Smooth muscle cell (in vitro differentiated cells): ENCODE measurements around the gene FAM3C. TPM values are rescaled to one million over a fixed set of nuclear protein-coding genes. Genes with fewer than 3 reads are reported as not detected.

Source experiments
- DNase-seq: peaks from one replicate; lab custom pipeline; 2025; ENCODE audit not compliant: unreplicated experiment; lab: John Stamatoyannopoulos, UW
- H2AFZ ChIP-seq: fragments of 200-600 bp; sonication (generic); 2 replicates; pipeline ENCODE4 v1.6.0; 2016; ENCODE audit warnings: antibody characterized with exemption, low read depth, mild to moderate bottlenecking
- H3F3A ChIP-seq: fragments of 200-600 bp; sonication (generic); 2 replicates; pipeline ENCODE4 v1.6.0; 2017; ENCODE audit warnings: antibody characterized with exemption, low read depth
- H3K27ac ChIP-seq: fragments of 200-600 bp; sonication (generic); 2 replicates; pipeline ENCODE4 v1.5.1; 2016; ENCODE audit warnings: low read depth, mild to moderate bottlenecking
- H3K27me3 ChIP-seq: fragments of 200-600 bp; sonication (generic); 2 replicates; pipeline ENCODE4 v1.6.1; 2016; ENCODE audit warnings: low read depth, mild to moderate bottlenecking
- H3K36me3 ChIP-seq: fragments of 200-600 bp; sonication (generic); 2 replicates; pipeline ENCODE4 v1.5.1; 2016; ENCODE audit warnings: low read depth
- H3K4me1 ChIP-seq: fragments of 200-600 bp; sonication (generic); 2 replicates; pipeline ENCODE4 v1.5.1; 2016; ENCODE audit warnings: low read depth
- H3K4me2 ChIP-seq: fragments of 200-600 bp; sonication (generic); 2 replicates; pipeline ENCODE4 v1.6.0; 2016; ENCODE audit warnings: mild to moderate bottlenecking
- H3K4me3 ChIP-seq: fragments of 200-600 bp; sonication (generic); 2 replicates; pipeline ENCODE4 v1.5.1; 2016; ENCODE audit warnings: mild to moderate bottlenecking
- H3K79me2 ChIP-seq: fragments of 200-600 bp; sonication (generic); 2 replicates; pipeline ENCODE4 v1.6.0; 2016; ENCODE audit warnings: low read depth, mild to moderate bottlenecking
- H3K9ac ChIP-seq: fragments of 200-600 bp; sonication (generic); 2 replicates; pipeline ENCODE4 v1.6.0; 2016; ENCODE audit warnings: low read depth
- H3K9me3 ChIP-seq: fragments of 200-600 bp; sonication (generic); replicated peaks from 2 replicates; pipeline ENCODE4 v1.5.1; 2016; ENCODE audit warnings: low read depth
- H4K20me1 ChIP-seq: fragments of 200-600 bp; sonication (generic); 2 replicates; pipeline ENCODE4 v1.6.0; 2016; ENCODE audit warnings: low read depth
- WGBS: methylation state at CpG from one replicate; pipeline ENCODE4 v1.1.7; 2016; ENCODE audit warnings: low lambda C conversion rate; 5-methylcytosine and 5-hydroxymethylcytosine counted together
- polyA plus RNA-seq: library from polyadenylated mRNA; unstranded; fragments of >200 nt; fragmentation: Nextera tagmentation; extraction: Ambion mirVana; gene quantifications from 2 replicates; pipeline ENCODE4 v1.2.1, GENCODE V29; 2016
- total RNA-seq: library from RNA; depleted of rRNA; stranded (reverse); fragments of >200 nt; gene quantifications from 2 replicates; pipeline ENCODE4 v1.2.3, GENCODE V29; 2014
- TF ChIP-seq, protein P1 (sequence below): fragments of 200-600 bp; sonication (generic); IDR thresholded peaks from 2 replicates; pipeline ENCODE4 v1.5.1; 2017; ENCODE audit warnings: borderline replicate concordance, mild to moderate bottlenecking, antibody characterized with exemption; ENCODE audit not compliant: insufficient read depth, poor library complexity, severe bottlenecking

FAM3C gene
- total and polyA plus RNA-seq, 2 experiments from 2014 or later = 83.9 to 101 TPM

DNA sequence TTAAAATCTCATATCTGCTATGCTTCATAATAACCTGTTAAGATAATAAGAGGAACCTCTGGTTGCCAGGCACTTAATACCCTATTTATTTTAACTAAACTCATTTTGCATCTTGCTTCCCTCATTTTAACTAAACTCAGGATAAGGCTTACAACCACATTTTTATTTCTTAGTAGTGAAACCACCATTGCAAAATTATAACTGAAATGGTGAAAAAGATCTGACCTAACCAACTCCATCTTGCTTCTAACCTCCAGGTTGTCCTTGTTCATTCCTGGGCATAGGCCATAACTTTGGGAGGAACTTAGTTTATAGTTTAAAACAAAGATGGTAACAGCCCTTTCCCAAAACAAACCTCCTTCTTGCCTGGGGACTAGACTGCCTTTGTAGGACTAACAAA, 6.0 kb downstream of the FAM3C start:
- no peak overlapping the region for H3K4me2 ChIP-seq
- TF ChIP-seq, protein P1, sequence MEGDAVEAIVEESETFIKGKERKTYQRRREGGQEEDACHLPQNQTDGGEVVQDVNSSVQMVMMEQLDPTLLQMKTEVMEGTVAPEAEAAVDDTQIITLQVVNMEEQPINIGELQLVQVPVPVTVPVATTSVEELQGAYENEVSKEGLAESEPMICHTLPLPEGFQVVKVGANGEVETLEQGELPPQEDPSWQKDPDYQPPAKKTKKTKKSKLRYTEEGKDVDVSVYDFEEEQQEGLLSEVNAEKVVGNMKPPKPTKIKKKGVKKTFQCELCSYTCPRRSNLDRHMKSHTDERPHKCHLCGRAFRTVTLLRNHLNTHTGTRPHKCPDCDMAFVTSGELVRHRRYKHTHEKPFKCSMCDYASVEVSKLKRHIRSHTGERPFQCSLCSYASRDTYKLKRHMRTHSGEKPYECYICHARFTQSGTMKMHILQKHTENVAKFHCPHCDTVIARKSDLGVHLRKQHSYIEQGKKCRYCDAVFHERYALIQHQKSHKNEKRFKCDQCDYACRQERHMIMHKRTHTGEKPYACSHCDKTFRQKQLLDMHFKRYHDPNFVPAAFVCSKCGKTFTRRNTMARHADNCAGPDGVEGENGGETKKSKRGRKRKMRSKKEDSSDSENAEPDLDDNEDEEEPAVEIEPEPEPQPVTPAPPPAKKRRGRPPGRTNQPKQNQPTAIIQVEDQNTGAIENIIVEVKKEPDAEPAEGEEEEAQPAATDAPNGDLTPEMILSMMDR = no peak
- peaks cover 100% of the 10 kb centered on the region for H3K79me2 ChIP-seq
- no peaks in the 10 kb centered on the region for H3F3A ChIP-seq
- H2AFZ ChIP-seq = no peak overlapping the region
- DNase-seq = no peak
- peaks cover 9% of the 10 kb centered on the region for H3K4me1 ChIP-seq
- peaks cover 99% of the 10 kb centered on the region for H4K20me1 ChIP-seq
- no peaks in the 10 kb centered on the region for H3K36me3 ChIP-seq
- H3K4me3 ChIP-seq = no peak overlapping the region
- no peaks in the 10 kb centered on the region for H3K27me3 ChIP-seq
- no peak overlapping the region for H3K9ac ChIP-seq
- H3K27ac ChIP-seq = no peak overlapping the region
- H3K9me3 ChIP-seq = no peaks in the 10 kb centered on the region

DNA sequence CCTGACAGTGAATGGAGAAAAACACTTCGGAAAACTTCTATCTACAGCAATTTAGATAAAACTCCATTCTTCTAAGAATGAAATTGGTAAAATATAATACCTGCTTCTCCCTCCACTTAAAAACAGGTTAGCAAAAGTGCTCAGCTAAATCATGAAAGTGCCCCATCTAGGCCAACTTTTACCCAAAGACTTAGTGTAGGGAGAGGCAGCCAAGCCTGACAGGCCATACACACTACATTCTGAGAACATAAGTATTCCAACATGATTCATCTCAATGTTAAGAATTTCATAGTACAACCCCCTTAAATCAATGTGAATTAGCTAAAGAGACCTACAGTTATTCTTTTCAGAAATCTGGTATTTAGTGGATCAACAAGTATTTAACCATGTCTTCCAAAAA, 7.2 kb downstream of the FAM3C start:
- no peaks in the 10 kb centered on the region for H3K36me3 ChIP-seq
- H3K4me1 ChIP-seq = peaks cover 2% of the 10 kb centered on the region
- H3K4me3 ChIP-seq = no peak overlapping the region
- 97% methylated on average over 1 of the region's 1 CpG for WGBS
- H4K20me1 ChIP-seq = peaks cover 100% of the 10 kb centered on the region
- H3K27me3 ChIP-seq = no peaks in the 10 kb centered on the region
- H3F3A ChIP-seq = no peaks in the 10 kb centered on the region
- H3K9me3 ChIP-seq = no peaks in the 10 kb centered on the region
- no peak overlapping the region for H3K4me2 ChIP-seq
- no peak overlapping the region for H3K9ac ChIP-seq
- TF ChIP-seq, protein P1 = no peak
- peaks cover 100% of the 10 kb centered on the region for H3K79me2 ChIP-seq
- no peak overlapping the region for H3K27ac ChIP-seq
- no peak overlapping the region for H2AFZ ChIP-seq
- DNase-seq = no peak

DNA sequence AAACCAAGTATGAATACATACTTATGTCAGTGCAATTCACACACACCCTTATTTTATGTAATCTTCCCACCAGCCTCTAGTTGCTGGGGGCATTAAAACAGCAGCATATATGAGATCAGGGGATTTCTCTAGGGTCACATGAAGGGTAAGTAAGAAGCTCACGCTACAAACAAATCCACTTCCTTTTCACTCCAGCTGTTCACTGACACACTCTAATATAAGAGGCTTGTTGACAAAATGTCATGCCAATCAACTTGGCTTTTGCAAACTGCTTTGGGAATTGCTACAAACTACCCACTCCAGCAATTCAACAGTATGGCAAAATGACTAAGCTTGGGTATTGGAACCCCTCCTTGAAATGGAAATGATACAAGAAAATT, 10.3 kb downstream of the FAM3C start:
- H3K27ac ChIP-seq = no peak overlapping the region
- H2AFZ ChIP-seq = no peak overlapping the region
- no peak for DNase-seq
- peaks cover 100% of the 10 kb centered on the region for H4K20me1 ChIP-seq
- no peak overlapping the region for H3K4me3 ChIP-seq
- H3K9ac ChIP-seq = no peak overlapping the region
- no peaks in the 10 kb centered on the region for H3K27me3 ChIP-seq
- peaks cover 100% of the 10 kb centered on the region for H3K79me2 ChIP-seq
- no peak overlapping the region for H3K4me2 ChIP-seq
- WGBS = 45% methylated on average over 1 of the region's 1 CpG
- H3K36me3 ChIP-seq = no peaks in the 10 kb centered on the region
- no peaks in the 10 kb centered on the region for H3F3A ChIP-seq
- peaks cover 2% of the 10 kb centered on the region for H3K4me1 ChIP-seq
- TF ChIP-seq, protein P1 = no peak
- no peaks in the 10 kb centered on the region for H3K9me3 ChIP-seq

DNA sequence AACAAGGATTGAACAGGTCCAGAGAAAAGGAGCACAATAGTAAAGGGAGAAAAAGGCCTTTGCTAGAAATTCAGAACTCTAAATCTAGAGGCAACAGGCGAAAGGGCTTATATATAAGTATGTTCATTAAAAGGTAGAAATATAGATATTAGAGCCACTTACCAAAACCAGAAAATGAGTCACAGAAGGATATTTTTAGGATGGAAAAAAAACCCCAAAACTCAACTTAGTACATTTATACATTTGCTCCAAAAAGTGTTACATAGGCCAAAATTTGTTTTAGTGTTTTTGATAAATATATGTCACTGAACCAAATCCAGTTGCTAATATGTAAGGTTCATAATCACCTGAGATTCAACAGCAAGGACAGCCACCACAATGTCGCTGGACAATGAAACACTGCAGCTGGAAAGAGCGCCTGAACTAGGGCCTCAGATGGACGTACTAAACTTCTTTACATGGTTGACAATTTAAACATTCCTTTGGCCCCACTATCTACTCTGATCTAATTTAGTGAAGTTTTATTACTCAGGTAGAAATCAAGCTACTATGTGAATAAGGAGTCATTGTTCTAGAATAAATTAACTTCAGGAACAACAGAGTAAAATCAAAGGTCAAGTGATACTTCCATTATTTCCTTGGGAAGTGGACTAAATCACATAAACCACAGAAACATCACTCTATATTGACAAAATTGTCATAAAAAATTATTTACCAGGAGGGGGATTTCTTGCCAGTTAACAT, 10.9 kb downstream of the FAM3C start:
- H3F3A ChIP-seq = no peaks in the 10 kb centered on the region
- TF ChIP-seq, protein P1 = no peak
- WGBS = 94% methylated on average over 4 of the region's 4 CpGs
- H3K79me2 ChIP-seq = peaks cover 98% of the 10 kb centered on the region
- no peaks in the 10 kb centered on the region for H3K9me3 ChIP-seq
- peaks cover 2% of the 10 kb centered on the region for H3K4me1 ChIP-seq
- no peak for DNase-seq
- peaks cover 100% of the 10 kb centered on the region for H4K20me1 ChIP-seq
- H3K36me3 ChIP-seq = no peaks in the 10 kb centered on the region
- no peak overlapping the region for H3K4me2 ChIP-seq
- no peak overlapping the region for H3K4me3 ChIP-seq
- H3K27me3 ChIP-seq = no peaks in the 10 kb centered on the region
- no peak overlapping the region for H3K9ac ChIP-seq
- no peak overlapping the region for H3K27ac ChIP-seq
- no peak overlapping the region for H2AFZ ChIP-seq
